H1 (cell line): Measurements from ENCODE around the gene CEP128. TPM values are rescaled to one million over a fixed set of nuclear protein-coding genes. Genes with fewer than 3 reads are reported as not detected.

Experiments used
- CBX5 ChIP-seq: fragments of 300-800, 300-1000 bp; sonication (generic); IDR thresholded peaks from 2 replicates; pipeline ENCODE4 v1.7.1; 2016; ENCODE audit warnings: antibody characterized with exemption, low read length, low read depth
- EP300 ChIP-seq, 2 experiments: IDR thresholded peaks; 1 replicate in 1 of 2; 2 replicates in 1 of 2; pipeline ENCODE4 v1.6.1; 2011 to 2012; ENCODE audit warnings: low read depth in 2 of 2, low read length in 2 of 2, mild to moderate bottlenecking in 2 of 2, borderline replicate concordance in 1 of 2, inconsistent platforms in 1 of 2, moderate library complexity in 1 of 2
- GABPA ChIP-seq: IDR thresholded peaks from 2 replicates; pipeline ENCODE4 v1.6.1; 2011; ENCODE audit warnings: mild to moderate bottlenecking, low read length, moderate library complexity, borderline replicate concordance; ENCODE audit not compliant: insufficient read depth
- SP2 ChIP-seq: IDR thresholded peaks from 2 replicates; pipeline ENCODE4 v1.6.1; 2012; ENCODE audit warnings: mild to moderate bottlenecking, low read length, inconsistent platforms
- polyA plus RNA-seq, 7 experiments: library from polyadenylated mRNA; depleted of rRNA in 3 of 7; stranded (reverse) in 5 of 7; unstranded in 2 of 7; fragments of >200 nt in 5 of 7; fragments of 200-250 nt in 2 of 7; gene quantifications; 1 replicate in 5 of 7; 2 replicates in 1 of 7; 4 replicates in 1 of 7; pipeline versions ENCODE4 v1.2.1 to v1.2.3, GENCODE V29; 2011 to 2013; ENCODE audit warnings: missing spikeins in 2 of 7, mixed read lengths in 2 of 7
- total RNA-seq: library from RNA; stranded (reverse); fragmentation: NEBNext Ultra II Directional; extraction: Animal tissue kit (Norgen Biotek cat#: 25700); gene quantifications from 2 replicates; pipeline ENCODE4 v1.2.1, GENCODE V29; 2021

CEP128 gene
- total and polyA plus RNA-seq, 2 of the 8 experiments (the other 6 are each of a cell fraction or from before 2014, with no cell fraction given) = 1.9 to 17.0 TPM

DNA sequence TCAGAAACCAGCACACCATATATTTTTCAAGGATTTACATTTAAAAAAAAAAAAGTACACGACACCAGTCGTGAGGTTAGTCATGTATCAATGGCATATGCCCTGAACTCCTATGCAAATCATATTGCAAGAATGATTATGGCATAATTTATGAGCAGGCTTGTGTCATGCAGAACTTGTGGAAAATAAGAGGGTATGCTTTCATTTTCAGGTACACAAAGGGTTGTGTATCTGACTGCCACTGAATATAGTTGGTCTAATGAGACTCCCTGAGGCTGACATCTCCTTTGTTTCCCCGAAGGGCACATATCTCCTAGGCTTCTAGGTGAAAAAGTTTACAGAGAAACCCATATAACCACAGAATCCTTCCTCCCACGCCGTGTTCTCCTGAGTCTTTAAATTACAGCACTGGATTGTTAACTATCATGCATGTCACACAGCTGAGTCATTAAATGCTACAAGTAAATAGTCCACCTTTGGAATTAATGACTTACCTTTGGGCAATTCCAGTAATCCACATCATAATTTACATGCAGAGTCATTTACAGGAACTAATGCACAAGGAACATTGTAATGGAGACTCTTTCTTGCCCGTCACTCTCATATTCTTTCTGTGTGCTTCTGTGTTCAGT is 373.5 kb downstream of the CEP128 start (continued):
- TF ChIP-seq EP300 (IDR thresholded peaks at IDR 0.05; ENCODE audit: borderline replicate concordance in 1 of 2, low read depth in 2 of 2, low read length in 2 of 2) (no peak), SP2 (no peak), GABPA (no peak), CBX5 (no peak)
